ENCODE results near the gene SKIC3. TPM values are rescaled to one million over a fixed set of nuclear protein-coding genes. Genes with fewer than 3 reads are reported as not detected.

SKIC3 gene
- total and polyA plus RNA-seq, 7 donors: 7.2 to 103 (median 55.8) TPM

DNA sequence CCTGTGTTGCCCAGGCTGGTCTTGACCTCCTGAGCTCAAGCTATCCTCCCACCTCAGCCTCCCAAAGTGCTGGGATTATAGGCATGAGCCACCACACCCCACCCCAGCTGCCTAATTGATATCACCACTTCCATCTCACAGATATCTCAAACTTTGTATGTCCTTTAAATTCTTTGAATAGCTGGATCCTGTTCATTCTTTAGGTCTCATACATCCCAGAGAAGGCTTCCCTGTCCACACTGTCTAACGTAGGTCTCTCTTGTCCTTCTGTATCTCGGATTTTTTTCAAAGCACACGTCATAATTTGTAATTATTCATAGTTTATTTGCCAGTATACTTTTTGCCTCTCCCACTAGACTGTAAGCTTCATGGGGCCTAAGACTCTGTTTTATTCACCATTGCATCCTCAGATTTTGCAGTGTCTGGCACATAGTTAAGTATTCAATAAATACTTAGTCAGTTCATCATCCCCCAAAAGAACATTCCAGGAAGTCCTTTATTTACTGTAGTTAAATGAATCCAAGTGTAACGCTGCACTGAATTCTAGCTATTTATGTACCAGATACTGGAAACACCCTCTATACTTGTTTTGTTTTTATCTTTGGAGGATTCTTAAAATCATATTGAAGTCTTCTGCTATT is 10.6 kb upstream of the SKIC3 start:
- Histone ChIP-seq H3K27me3 (no peaks in the 10 kb centered on the region), H3K4me1 (no peaks in the 10 kb centered on the region), H3K4me3 (no peak overlapping the region), H3K27ac (no peak overlapping the region), H3K36me3 (peaks cover 0 to 33% (median 2%) of the 10 kb centered on the region in 4 donors), H3K9me3 (no peaks in the 10 kb centered on the region)
- DNase-seq: no peak
- no peak for TF ChIP-seq POLR2AphosphoS5 (IDR thresholded peaks at IDR 0.05)
- WGBS, 2 donors: 88 to 89% methylated on average over 4 of the region's 4 CpGs
- intact Hi-C loops (cut with DNase I): no loop called here

DNA sequence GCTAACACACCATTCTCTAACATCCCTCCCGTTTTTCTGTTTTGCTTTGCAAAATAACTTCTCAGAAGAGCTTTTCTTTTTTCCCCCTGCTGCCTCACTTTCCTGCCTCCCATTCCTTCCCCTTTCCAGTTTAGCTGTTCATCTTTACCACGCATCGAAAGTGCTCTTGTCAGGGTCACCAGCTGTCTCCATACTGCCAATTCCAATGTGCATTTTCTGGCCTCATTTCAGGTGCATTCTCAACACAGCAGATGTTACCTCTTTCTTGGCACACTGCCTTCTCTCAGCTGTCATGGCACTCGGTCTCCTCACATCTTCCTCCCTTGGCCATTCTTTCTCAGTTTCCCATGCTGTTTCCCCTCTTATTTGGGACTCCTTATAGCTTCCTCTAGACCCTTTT is 9.7 kb upstream of the SKIC3 start:
- intact Hi-C loops (cut with DNase I): no loop called here
- 66 to 71% methylated on average over 4 of the region's 4 CpGs for WGBS, 2 donors
- no peaks in the 10 kb centered on the region for H3K4me1 ChIP-seq

DNA sequence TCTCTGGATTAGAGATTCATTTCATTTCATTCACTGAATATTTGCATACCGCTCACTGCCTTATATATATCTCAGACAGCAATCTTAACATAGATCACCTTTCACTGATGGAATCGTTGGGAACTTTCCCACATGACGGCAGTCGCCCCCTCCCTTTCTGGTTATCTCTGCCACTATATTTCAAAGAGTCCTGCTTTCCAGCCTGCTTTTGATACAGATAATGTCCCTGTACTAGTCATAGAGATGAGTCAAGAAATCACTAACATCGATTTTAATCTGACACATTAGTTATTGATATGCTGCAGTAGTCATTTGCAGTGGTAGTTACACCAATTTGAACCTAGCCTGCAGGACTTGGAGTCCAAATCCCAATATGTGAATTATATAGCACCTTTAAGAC is 8.6 kb upstream of the SKIC3 start:
- no peak overlapping the region for H3K4me3 ChIP-seq
- WGBS, 2 donors: 93 to 95% methylated on average over 5 of the region's 5 CpGs
- H3K36me3 ChIP-seq: peaks cover 0 to 24% (median 2%) of the 10 kb centered on the region in 4 donors
- DNase-seq: no peak
- TF ChIP-seq EP300 (IDR thresholded peaks at IDR 0.05): no peak
- TF ChIP-seq POLR2A (IDR thresholded peaks at IDR 0.05): no peak
- no peak for TF ChIP-seq POLR2AphosphoS5 (IDR thresholded peaks at IDR 0.05)
- TF ChIP-seq, protein P1, sequence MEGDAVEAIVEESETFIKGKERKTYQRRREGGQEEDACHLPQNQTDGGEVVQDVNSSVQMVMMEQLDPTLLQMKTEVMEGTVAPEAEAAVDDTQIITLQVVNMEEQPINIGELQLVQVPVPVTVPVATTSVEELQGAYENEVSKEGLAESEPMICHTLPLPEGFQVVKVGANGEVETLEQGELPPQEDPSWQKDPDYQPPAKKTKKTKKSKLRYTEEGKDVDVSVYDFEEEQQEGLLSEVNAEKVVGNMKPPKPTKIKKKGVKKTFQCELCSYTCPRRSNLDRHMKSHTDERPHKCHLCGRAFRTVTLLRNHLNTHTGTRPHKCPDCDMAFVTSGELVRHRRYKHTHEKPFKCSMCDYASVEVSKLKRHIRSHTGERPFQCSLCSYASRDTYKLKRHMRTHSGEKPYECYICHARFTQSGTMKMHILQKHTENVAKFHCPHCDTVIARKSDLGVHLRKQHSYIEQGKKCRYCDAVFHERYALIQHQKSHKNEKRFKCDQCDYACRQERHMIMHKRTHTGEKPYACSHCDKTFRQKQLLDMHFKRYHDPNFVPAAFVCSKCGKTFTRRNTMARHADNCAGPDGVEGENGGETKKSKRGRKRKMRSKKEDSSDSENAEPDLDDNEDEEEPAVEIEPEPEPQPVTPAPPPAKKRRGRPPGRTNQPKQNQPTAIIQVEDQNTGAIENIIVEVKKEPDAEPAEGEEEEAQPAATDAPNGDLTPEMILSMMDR (IDR thresholded peaks at IDR 0.05): no peak
- H3K27me3 ChIP-seq: no peaks in the 10 kb centered on the region
- H3K27ac ChIP-seq: no peak overlapping the region
- intact Hi-C loops (cut with DNase I): no loop called here
- no peaks in the 10 kb centered on the region for H3K9me3 ChIP-seq
- H3K4me1 ChIP-seq: no peaks in the 10 kb centered on the region

More for the DNA sequence above, 9.7 kb upstream of the SKIC3 start:
- H3K4me3 ChIP-seq: no peak overlapping the region
- H3K36me3 ChIP-seq: peaks cover 0 to 24% (median 2%) of the 10 kb centered on the region in 4 donors
- no peak overlapping the region for H3K27ac ChIP-seq
- TF ChIP-seq POLR2AphosphoS5 (IDR thresholded peaks at IDR 0.05) (no peak), POLR2A (IDR thresholded peaks at IDR 0.05) (no peak), EP300 (IDR thresholded peaks at IDR 0.05) (no peak)
- TF ChIP-seq, protein P1 (IDR thresholded peaks at IDR 0.05): no peak
- H3K27me3 ChIP-seq: no peaks in the 10 kb centered on the region
- DNase-seq: no peak
- no peaks in the 10 kb centered on the region for H3K9me3 ChIP-seq

DNA sequence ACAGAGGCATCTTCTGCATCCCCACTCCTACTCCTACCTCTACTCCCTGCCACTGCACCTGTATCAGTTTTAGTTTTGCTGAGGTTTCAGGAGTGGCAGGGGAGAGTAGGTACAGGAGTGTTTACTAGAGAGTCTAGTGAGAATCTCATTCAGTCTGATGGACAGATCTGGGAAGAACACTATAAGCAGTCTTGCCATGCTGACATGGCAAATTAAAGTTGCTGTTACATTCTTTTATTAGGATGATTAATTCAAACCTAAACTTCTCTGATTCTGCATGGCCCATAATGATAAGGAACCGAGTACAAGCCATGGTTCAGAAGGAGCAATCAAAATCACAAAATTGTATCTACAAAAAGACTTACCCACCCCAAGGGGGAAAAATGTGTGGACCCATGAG is 7.5 kb upstream of the SKIC3 start:
- Histone ChIP-seq H3K9me3 (no peaks in the 10 kb centered on the region), H3K4me1 (no peaks in the 10 kb centered on the region), H3K27ac (no peak overlapping the region), H3K4me3 (no peak overlapping the region), H3K36me3 (peaks cover 0 to 14% (median under 1%) of the 10 kb centered on the region in 4 donors), H3K27me3 (no peaks in the 10 kb centered on the region)
- intact Hi-C loops (cut with DNase I): no loop called here
- TF ChIP-seq POLR2AphosphoS5 (IDR thresholded peaks at IDR 0.05) (no peak), EP300 (IDR thresholded peaks at IDR 0.05) (no peak), POLR2A (IDR thresholded peaks at IDR 0.05) (no peak)
- TF ChIP-seq, protein P1 (IDR thresholded peaks at IDR 0.05): no peak
- 91 to 94% methylated on average over 1 of the region's 1 CpG for WGBS, 2 donors
- DNase-seq: no peak

DNA sequence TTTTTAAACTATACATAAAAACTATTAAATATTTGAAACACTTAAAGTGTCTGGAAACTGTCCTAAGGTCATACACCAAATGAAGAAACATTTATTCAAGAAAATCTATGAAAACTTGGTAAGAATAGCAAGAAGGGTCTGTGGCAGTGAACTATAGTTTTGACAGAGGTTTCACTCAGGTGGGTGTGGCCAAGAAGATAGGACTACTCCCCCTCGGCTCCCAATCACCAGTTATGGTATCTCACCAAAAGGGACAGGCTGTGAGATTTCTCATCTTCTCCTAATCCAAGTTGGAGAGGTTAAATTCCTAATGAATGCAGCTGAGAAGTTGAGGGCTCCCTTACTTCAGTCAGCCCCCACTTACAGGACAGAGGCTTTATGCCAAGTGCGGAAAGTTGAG is 3.1 kb upstream of the SKIC3 start:
- WGBS, 2 donors: 87 to 95% methylated on average over 2 of the region's 2 CpGs
- no peak overlapping the region for H3K4me3 ChIP-seq
- H3K4me1 ChIP-seq: peaks cover 0 to 22% (median 20%) of the 10 kb centered on the region in 4 donors
- H3K9me3 ChIP-seq: no peaks in the 10 kb centered on the region
- DNase-seq: no peak
- H3K27me3 ChIP-seq: no peaks in the 10 kb centered on the region
- intact Hi-C loops (cut with DNase I): loop anchor here (5.0 to 10.0 kb wide), 3 partner anchors 89 to 407 kb away; partner anchors contain the start of genes ELL2 and RFESD
- H3K27ac ChIP-seq: no peak overlapping the region
- no peaks in the 10 kb centered on the region for H3K36me3 ChIP-seq
- no peak for TF ChIP-seq EP300 (IDR thresholded peaks at IDR 0.05)
- no peak for TF ChIP-seq POLR2AphosphoS5 (IDR thresholded peaks at IDR 0.05)
- no peak for TF ChIP-seq POLR2A (IDR thresholded peaks at IDR 0.05)
- TF ChIP-seq, protein P1 (IDR thresholded peaks at IDR 0.05): no peak

All from sigmoid colon (tissue), 7 donors.